Hindlimb muscle (tissue), 1 donor: ENCODE results near the gene RUFY3. TPM values are rescaled to one million over a fixed set of nuclear protein-coding genes. Genes with fewer than 3 reads are reported as not detected.
"Not testable (repeated sequence)": the region's sequence is repeated elsewhere in the genome, so short reads cannot be mapped to it uniquely, and the experiment has no call there.

Experiments
- DNase-seq: peaks from one replicate; pipeline ENCODE4 v3.0.0-alpha.2; 2013
- polyA plus RNA-seq: library from polyadenylated mRNA; unstranded; fragments of 120-200 nt; gene quantifications from one replicate; pipeline ENCODE4 v1.2.1, GENCODE V29; 2013; ENCODE audit not compliant: insufficient read length

Gene RUFY3, protein sequence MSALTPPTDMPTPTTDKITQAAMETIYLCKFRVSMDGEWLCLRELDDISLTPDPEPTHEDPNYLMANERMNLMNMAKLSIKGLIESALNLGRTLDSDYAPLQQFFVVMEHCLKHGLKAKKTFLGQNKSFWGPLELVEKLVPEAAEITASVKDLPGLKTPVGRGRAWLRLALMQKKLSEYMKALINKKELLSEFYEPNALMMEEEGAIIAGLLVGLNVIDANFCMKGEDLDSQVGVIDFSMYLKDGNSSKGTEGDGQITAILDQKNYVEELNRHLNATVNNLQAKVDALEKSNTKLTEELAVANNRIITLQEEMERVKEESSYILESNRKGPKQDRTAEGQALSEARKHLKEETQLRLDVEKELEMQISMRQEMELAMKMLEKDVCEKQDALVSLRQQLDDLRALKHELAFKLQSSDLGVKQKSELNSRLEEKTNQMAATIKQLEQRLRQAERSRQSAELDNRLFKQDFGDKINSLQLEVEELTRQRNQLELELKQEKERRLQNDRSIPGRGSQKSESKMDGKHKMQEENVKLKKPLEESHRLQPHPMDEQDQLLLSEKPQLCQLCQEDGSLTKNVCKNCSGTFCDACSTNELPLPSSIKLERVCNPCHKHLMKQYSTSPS
- 85.5 TPM for polyA plus RNA-seq

DNA sequence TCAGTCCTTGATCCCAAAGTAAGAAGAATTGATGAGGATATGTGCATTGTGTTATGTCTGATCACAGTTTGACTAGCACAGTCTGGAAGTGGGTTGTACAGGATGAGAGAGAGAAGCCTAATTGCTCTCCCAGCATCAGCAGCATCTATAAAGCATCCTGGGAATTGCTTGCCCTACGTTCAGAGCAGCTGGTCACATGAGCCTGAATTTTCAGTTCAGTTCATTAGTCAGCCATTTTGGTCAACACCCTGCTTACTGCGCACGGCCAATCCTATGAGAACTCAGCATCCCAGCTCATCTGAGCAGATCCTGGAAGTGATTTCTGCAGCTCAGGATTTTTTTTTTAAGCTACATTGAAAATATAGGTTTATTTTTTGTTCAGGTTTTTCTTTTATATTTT lies at the start of gene RUFY3:
Gene RUFY3, plus strand, starts transcription at position 218 of the 400 bp plus-strand sequence. CDS start 610 bp downstream, outside the sequence.
- peak; percentile 81 for DNase-seq

GRCh38 chr4:70674191-70674590 lies 47.6 kb upstream of the RUFY3 start:
- DNase-seq, result no peak

DNA sequence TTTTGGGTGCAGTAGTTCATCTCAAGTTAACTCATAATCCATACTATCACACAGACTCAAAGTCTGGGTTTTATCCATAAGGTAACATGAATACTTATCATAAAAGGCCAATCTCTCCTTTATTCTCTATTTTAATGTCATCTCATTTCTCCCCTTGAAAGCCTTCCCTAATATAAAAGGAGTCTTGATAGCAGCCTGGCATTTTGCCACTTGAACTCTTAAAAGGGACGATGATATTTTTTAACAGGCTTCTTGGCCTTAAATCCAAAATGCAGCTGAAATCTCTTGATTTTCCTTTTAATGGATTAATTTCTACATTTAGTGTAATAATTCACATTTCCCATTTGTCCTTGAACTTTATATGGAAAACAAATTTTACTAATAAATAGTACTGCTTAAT lies 47.0 kb upstream of the RUFY3 start:
- DNase-seq, result no peak

GRCh38 chr4:70676554-70677090 lies 45.1 kb upstream of the RUFY3 start:
- no peak for DNase-seq

DNA sequence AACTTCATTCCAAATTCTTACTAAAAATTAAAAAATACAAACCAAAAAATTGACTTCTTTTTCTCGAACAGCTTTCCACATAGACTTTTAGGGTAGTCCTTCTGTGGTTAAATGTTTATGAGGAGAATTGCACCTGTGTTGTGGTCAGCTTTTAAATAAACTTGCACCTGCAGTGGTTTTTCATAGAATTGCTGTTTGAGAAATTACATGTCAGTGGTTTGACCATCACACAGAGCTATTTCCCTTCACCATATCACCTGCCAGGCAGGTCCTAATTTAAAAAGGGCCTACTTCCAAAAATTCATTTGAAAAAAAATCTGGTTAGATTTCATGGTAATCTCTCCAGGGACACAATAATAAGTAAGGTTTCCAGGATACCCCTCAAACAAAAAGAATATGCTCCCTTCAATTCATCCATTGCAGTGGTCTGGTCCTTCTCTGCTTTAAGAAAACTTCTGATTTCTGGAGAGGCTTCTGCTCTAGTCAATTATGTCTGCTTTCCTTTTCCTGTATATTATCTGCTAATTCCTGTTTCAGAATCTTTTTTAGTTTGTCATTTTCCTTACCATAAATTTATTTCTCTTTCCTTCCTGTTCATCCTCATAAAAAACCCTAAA lies 43.3 kb upstream of the RUFY3 start:
- DNase-seq, result no peak

- no peak for DNase-seq
Measured at GRCh38 chr4:70680934-70681333, 40.8 kb upstream of the RUFY3 start.

DNA sequence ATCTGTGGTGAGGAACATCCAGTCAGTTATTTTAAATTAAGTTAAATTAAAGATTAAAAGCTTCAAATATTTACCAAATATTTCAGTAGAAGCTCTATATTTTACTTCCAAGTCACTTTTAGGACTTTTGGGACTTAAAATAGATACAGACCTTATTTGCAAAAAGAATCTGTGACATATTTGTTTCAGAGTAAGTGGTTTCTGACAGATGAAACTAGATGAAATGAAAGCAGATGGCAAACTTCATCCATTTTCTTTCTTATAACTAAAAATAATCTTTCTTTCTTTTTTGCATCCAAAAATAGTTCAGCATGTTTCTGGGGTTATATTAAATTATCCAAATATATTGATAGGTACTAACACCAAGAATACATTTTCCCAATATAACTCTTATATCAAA lies 40.1 kb upstream of the RUFY3 start:
- DNase-seq, result no peak

DNA sequence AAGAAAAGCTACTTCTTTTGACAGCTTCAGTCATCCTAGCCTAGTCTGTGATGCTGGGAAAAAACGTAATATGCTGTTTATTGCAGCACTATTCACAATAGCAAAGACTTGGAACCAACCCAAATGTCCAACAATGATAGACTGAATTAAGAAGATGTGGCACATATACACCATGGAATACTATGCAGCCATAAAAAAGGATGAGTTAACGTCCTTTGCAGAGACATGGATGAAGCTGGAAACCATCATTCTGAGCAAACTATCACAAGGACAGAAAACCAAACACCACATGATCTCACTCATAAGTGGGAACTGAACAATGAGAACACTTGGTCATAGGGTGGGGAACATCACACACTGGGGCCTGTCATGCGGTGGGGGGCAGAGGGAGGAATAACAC lies 39.6 kb upstream of the RUFY3 start:
- not testable (repeated sequence) for DNase-seq

DNA sequence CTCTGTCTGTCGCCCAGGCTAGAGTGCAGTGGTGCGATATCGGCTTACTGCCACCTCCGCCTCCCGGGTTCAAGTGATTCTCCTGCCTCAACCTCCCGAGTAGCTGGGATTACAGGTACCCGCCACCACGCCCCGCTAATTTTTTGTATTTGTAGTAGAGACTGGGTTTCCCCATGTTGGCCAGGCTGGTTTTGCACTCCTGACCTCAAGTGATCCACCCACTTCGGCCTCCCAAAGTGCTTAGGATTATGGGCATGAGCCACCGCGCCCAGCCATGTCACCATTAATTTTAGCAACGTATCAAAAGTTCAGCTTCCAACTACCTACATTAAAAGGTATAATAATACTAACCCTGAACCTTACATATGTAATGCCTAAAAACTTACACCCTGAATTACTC lies 34.4 kb upstream of the RUFY3 start:
- DNase-seq, result no peak

DNA sequence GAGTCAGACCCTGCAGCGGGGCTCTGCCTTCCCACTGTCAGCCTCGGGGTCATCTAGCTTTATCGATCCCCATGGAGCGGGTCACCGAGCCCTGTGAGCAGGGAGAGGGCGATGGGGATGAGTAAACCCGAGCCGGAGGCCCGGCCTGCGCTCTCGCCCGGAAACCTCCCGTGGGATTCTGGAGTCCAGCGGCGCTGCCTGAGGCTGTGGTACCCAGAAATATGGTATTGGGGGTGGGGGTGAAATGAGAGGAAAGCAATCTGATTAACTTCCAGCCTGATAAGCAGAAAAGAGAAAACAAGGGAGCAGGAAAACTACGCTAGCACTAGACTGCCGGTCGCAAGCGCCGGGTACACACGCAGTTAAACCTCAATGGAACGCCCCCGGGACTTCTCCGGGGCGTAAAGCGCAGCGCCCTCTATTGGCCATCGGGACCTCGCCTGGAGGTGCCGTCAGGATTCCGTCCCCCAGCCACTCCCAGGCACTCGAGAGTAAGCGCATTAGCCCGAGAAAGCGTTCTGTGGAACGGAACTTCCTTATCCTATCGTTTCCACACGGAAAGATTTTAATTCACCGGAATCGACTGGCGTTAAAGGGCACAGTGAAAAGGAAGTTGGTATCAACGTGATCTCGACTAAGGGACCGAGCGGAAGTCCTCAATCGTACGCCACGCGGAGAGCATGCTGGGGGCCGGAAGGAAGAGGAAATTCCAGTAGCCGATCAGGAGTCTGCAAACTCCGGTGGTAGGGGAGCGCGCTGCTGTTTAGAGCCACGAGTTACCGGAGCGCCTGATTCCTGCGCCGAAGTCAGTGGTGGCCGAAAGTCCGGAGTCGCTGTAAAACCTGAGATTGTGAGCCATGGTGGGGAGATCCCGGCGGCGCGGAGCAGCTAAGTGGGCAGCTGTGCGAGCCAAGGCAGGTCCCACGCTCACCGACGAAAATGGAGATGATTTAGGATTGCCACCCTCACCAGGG lies 33.7 kb upstream of the RUFY3 start, which contains the start of gene UTP3:
Gene UTP3, plus strand, starts transcription at position 712 of the 974 bp plus-strand sequence. Its CDS starts 146 bp downstream, at position 858.
- peak; percentile 99 for DNase-seq

DNA sequence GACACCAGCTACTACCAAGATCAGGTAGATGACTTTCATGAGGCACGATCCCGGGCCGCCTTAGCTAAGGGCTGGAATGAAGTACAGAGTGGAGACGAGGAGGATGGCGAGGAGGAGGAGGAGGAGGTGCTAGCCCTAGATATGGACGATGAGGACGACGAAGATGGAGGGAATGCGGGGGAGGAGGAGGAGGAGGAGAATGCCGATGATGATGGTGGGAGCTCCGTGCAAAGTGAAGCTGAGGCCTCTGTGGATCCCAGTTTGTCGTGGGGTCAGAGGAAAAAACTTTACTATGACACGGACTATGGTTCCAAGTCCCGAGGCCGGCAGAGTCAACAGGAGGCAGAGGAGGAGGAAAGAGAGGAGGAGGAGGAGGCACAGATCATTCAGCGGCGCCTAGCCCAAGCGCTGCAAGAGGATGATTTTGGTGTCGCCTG lies 33.0 kb upstream of the RUFY3 start:
- DNase-seq, result no peak

- DNase-seq, result no peak
Measured at GRCh38 chr4:70691661-70692060, 30.1 kb upstream of the RUFY3 start.

DNA sequence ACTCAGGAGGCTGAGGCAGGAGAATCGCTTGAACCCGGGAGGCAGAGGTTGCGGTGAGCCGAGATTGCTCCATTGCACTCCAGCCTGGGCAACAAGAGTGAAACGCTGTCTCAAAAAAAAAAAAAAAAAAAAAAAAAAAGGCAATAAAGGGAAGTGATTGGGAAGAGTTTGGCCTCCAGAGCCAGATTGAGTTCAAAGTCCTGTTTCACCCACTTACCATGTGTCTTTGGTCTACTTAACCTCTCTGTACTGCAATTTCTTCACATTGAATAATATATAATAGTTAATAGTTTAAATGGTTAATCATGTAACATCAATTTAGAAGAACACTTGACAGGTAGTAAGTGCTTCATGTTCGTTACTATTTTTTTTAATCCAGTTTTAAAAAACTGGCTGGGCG lies 27.1 kb upstream of the RUFY3 start:
- DNase-seq, result not testable (repeated sequence)

GRCh38 chr4:70698435-70698834 lies 23.3 kb upstream of the RUFY3 start:
- not testable (repeated sequence) for DNase-seq

- DNase-seq, result no peak
Measured at GRCh38 chr4:70700712-70701111, 21.1 kb upstream of the RUFY3 start.

DNA sequence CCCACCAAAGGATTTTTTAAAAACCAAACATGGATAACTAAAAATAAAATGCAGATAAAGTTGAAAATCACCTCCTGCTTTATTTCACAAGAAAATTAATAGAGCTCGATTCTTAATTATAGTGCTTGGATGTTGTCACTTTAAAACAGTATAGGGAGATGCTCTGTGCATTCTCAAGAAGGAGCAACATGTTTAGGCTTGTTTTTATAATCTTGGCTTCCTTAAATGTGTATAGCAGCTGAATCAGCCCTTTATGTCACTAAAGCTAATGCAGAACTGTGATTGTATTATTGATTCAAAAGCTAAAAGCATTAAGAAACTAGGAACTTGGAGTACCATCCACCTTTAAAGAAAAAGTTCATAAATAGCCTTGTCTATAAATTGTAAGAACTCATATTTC lies 20.5 kb upstream of the RUFY3 start:
- DNase-seq, result no peak

DNA sequence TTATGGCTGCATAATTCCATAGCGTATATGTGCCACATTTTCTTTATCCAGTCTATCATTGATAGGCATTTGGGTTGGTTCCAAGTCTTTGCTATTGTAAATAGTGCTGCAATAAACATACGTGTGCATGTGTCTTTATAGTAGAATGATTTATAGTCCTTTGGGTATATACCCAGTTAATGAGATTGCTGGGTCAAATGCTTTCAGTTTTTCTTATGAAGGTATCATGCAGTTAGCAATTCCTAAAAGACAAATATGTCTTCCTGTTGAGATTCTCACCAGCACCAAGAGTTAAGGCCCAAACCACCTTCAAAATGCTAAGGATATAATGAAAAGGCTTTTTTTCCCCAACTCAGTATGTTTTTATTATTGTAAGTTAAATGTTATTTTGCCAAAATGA lies 19.2 kb upstream of the RUFY3 start:
- DNase-seq, result not testable (repeated sequence)

DNA sequence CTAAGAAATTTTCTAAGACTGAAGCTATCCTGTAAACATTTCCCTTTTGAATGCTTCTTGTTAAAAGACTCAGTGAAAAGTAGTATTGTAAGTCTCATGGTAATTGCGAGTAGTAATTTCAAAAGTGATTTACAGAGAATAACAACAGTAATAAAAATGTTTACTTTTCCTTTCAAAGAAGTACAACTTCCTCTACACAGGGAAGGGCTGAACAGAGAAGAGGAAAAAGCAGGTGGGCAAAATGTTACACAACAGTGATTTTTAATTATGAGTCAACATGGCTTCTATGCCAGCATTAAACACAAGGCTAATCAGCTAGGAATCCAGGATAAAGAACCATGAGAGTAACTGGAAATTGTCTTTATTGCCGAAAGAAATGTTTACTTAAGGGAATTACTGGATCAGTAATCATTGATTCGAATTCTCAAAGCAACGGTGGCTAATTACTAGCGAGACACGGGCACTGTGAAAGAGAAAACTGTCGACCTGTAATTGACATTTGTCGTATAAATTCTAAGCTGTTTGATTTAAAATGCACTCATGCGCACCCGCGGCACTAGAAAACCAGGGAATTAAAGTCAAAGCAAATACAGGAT lies 18.0 kb upstream of the RUFY3 start:
- DNase-seq, result no peak

DNA sequence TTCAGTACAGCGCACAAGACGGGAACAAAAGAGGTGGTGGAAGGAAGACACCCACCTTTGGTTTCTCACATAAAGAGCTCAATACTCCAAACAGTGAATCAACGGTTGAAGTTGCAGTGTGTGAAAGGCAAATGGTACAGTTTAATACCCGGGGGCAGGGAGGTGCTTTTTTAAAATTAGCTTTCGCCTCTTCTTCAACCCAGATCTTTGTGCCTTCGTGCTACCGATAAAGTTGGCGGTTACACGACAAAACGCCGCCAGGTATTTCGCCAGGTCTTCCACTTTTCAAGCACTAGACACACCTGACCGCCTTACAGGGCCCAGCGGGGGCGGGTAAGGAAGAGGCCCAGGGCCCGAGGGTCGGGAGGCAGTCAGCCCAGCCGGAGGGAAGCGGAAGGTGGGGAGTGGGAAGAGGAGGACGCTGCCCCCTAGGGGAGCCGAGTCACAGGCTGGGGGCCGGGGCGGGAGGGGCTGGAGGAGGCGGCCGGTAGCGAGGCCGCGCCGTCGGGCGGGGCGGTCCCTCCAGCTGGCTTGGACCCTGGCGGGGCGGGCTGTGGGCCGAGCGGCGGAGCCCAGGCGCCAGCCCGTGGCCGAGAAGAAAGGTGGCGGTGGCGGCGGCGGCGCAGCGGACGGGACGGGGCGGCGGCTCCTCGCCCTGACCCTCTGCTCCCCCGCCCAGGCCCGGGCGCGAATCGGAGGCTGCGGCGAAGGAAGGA lies 17.4 kb upstream of the RUFY3 start:
- peak; percentile 86 for DNase-seq

- DNase-seq, result peak; percentile 30
Measured at GRCh38 chr4:70704931-70705182, 16.9 kb upstream of the RUFY3 start.
